ENCODE results near the gene MYOM3. TPM values are rescaled to one million over a fixed set of nuclear protein-coding genes. Genes with fewer than 3 reads are reported as not detected.

Gene MYOM3
- polyA plus RNA-seq, 2 of the 4 experiments (the other 2 are of a cell fraction): 2.6 to 8.5 TPM

DNA sequence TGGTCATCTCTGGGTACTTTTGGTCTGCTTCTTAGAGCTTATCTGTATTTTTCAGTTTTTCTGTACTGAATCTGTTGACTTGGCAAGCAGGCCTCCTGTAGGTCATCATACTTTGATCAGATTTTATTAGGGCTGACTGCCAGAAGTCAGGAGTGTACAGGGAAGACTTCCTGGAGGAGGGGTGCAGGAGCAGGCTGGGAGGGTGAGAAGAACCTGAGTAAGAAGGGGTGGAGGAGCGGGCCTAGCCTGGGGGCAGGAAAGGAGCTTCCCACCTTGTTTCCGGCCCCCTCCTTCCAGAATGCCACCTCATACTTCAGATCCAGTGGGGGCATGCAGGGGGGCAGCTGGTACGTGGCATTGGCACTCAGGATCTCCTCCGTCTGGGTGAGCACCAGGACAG lies 49.3 kb upstream of the MYOM3 start:
- no peak for ATAC-seq
- Histone ChIP-seq H3K27ac (no peak overlapping the region), H3K4me3 (no peak overlapping the region), H3K4me1 (no peaks in the 10 kb centered on the region), H3K9me3 (no peaks in the 10 kb centered on the region), H3K4me2 (no peak overlapping the region)
- TF ChIP-seq, protein P1, sequence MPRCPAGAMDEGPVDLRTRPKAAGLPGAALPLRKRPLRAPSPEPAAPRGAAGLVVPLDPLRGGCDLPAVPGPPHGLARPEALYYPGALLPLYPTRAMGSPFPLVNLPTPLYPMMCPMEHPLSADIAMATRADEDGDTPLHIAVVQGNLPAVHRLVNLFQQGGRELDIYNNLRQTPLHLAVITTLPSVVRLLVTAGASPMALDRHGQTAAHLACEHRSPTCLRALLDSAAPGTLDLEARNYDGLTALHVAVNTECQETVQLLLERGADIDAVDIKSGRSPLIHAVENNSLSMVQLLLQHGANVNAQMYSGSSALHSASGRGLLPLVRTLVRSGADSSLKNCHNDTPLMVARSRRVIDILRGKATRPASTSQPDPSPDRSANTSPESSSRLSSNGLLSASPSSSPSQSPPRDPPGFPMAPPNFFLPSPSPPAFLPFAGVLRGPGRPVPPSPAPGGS (IDR thresholded peaks at IDR 0.05): no peak
- TF ChIP-seq HDAC2 (IDR thresholded peaks at IDR 0.05) (no peak), ZC3H11A (IDR thresholded peaks at IDR 0.05) (no peak), RCOR1 (IDR thresholded peaks at IDR 0.05; ENCODE audit: low read depth, low read length) (no peak), FOXS1 (CRISPR knock-in tag; IDR thresholded peaks at IDR 0.05) (no peak), HOXB5 (CRISPR knock-in tag; IDR thresholded peaks at IDR 0.05) (no peak), ESRRA (IDR thresholded peaks at IDR 0.05; ENCODE audit: borderline replicate concordance, low read length) (no peak), EP300 (IDR thresholded peaks at IDR 0.05) (no peak)
- TF ChIP-seq, protein P2, sequence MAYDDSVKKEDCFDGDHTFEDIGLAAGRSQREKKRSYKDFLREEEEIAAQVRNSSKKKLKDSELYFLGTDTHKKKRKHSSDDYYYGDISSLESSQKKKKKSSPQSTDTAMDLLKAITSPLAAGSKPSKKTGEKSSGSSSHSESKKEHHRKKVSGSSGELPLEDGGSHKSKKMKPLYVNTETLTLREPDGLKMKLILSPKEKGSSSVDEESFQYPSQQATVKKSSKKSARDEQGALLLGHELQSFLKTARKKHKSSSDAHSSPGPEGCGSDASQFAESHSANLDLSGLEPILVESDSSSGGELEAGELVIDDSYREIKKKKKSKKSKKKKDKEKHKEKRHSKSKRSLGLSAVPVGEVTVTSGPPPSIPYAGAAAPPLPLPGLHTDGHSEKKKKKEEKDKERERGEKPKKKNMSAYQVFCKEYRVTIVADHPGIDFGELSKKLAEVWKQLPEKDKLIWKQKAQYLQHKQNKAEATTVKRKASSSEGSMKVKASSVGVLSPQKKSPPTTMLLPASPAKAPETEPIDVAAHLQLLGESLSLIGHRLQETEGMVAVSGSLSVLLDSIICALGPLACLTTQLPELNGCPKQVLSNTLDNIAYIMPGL (CRISPR knock-in tag; IDR thresholded peaks at IDR 0.05; ENCODE audit: borderline replicate concordance): no peak
- TF ChIP-seq, protein P3, sequence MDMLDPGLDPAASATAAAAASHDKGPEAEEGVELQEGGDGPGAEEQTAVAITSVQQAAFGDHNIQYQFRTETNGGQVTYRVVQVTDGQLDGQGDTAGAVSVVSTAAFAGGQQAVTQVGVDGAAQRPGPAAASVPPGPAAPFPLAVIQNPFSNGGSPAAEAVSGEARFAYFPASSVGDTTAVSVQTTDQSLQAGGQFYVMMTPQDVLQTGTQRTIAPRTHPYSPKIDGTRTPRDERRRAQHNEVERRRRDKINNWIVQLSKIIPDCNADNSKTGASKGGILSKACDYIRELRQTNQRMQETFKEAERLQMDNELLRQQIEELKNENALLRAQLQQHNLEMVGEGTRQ (IDR thresholded peaks at IDR 0.05): no peak
- TF ChIP-seq, protein P4, sequence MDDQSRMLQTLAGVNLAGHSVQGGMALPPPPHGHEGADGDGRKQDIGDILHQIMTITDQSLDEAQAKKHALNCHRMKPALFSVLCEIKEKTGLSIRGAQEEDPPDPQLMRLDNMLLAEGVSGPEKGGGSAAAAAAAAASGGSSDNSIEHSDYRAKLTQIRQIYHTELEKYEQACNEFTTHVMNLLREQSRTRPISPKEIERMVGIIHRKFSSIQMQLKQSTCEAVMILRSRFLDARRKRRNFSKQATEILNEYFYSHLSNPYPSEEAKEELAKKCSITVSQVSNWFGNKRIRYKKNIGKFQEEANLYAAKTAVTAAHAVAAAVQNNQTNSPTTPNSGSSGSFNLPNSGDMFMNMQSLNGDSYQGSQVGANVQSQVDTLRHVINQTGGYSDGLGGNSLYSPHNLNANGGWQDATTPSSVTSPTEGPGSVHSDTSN (IDR thresholded peaks at IDR 0.05): no peak
- no peak for DNase-seq (ENCODE audit: low read depth in 1 of 2, low spot score in 1 of 2)
- FAIRE-seq: no peak
- 79% methylated on average over 4 of the region's 4 CpGs for WGBS (ENCODE audit: missing lambda C conversion rate)
- ChIA-PET CTCF (interaction anchor here (1.2 to 1.7 kb wide), 3 partner anchors 11 to 230 kb away, joined by 3 to 9 read pairs (median 4); no protein-coding TSS in a partner anchor), POLR2A (no interaction called here)

DNA sequence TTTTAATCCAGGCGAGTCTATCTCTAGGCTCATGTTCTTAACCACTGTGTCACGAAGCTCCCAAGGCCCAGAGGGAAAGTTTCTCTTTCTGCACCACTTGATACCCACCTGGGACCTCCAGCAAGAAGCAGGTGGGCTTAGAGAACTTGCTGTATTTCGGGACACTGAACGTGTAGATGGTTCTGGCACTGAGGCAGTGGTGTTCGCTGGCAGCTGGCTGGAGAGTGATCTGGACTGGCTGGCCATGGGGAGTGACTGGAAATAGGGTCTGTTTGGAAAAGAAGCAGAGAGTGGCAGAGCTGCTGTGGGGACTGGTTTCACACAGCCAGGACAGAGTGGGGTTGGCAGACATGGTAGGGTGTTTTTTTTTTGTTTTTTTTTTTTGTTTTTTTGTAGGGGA lies 47.4 kb upstream of the MYOM3 start:
- FAIRE-seq (no peak), DNase-seq (ENCODE audit: low read depth in 1 of 2, low spot score in 1 of 2) (no peak), ATAC-seq (no peak)
- Histone ChIP-seq H3K9me3 (no peaks in the 10 kb centered on the region), H3K27ac (no peak overlapping the region), H3K4me1 (no peaks in the 10 kb centered on the region), H3K4me2 (no peak overlapping the region), H3K4me3 (no peak overlapping the region)
- 74% methylated on average over 4 of the region's 5 CpGs for WGBS (ENCODE audit: missing lambda C conversion rate)
- TF ChIP-seq EHF (CRISPR knock-in tag; IDR thresholded peaks at IDR 0.05) (no peak), RFX5 (IDR thresholded peaks at IDR 0.05) (no peak), HEYL (CRISPR knock-in tag; IDR thresholded peaks at IDR 0.05) (no peak), TP53 (CRISPR knock-in tag; IDR thresholded peaks at IDR 0.05) (no peak), POLR2AphosphoS2 (conservative IDR thresholded peaks at IDR 0.05; ENCODE audit: low read length) (no peak), CEBPB (IDR thresholded peaks at IDR 0.05) (no peak)
- POLR2A ChIA-PET: no interaction called here
- CTCF ChIA-PET: interaction anchor here (0.6 to 2.3 kb wide), 3 partner anchors 9 to 232 kb away, joined by 5 to 12 read pairs (median 11); no protein-coding TSS in a partner anchor

DNA sequence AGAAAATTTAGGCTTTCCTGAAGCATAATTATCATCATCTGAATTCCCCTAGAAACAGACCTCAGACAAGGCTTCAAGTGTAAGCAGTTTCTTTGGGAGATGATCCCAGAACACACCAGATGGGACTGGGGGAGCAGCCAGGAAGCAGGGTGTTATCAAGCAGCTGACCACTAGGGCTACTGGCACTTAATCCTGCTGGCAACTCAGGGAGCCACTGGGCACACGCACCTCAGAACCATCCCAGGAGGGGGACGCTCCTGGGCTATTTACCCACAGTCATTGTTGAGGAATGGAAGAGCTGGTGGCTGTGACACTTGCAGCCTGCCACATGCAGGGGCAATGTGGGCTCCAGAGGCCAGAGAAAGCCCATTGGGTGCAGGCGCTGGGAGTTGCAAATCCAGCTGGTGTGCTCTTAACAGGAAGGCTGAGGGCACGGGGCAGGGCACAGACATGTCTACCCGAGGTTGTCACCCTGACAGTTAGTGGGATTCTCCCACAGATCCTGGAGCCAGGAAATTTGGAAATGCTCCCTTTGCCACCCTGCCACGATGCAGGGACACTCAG lies 46.1 kb upstream of the MYOM3 start:
- Histone ChIP-seq H3K4me1 (no peaks in the 10 kb centered on the region), H3K27ac (no peak overlapping the region), H3K4me3 (no peak overlapping the region), H3K4me2 (no peak overlapping the region), H3K9me3 (no peaks in the 10 kb centered on the region)
- peak; percentile 85 to 92 for ATAC-seq
- ChIA-PET CTCF (interaction anchor here (0.5 to 2.3 kb wide), 7 partner anchors 8 to 233 kb away, joined by 3 to 12 read pairs (median 4); no protein-coding TSS in a partner anchor), POLR2A (no interaction called here)
- DNase-seq (ENCODE audit: low read depth in 1 of 2, low spot score in 1 of 2): peak; percentile 28 to 37
- 49% methylated on average over 5 of the region's 6 CpGs for WGBS (ENCODE audit: missing lambda C conversion rate)
- TF ChIP-seq RARB (CRISPR knock-in tag; IDR thresholded peaks at IDR 0.05): no peak
- no peak for TF ChIP-seq NPAS2 (CRISPR knock-in tag; IDR thresholded peaks at IDR 0.05; ENCODE audit: borderline replicate concordance)
- TF ChIP-seq HOXB13 (CRISPR knock-in tag; IDR thresholded peaks at IDR 0.05; ENCODE audit: low read depth): no peak
- TF ChIP-seq RAD21 (conservative IDR thresholded peaks at IDR 0.05 in 1 of 2, IDR thresholded peaks at IDR 0.05 in 1 of 2): no peak
- TF ChIP-seq HDAC2 (IDR thresholded peaks at IDR 0.05): no peak
- TF ChIP-seq CBX8 (IDR thresholded peaks at IDR 0.05): no peak
- TF ChIP-seq, protein P5, sequence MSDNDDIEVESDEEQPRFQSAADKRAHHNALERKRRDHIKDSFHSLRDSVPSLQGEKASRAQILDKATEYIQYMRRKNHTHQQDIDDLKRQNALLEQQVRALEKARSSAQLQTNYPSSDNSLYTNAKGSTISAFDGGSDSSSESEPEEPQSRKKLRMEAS (IDR thresholded peaks at IDR 0.05): no peak
- TF ChIP-seq, protein P6, sequence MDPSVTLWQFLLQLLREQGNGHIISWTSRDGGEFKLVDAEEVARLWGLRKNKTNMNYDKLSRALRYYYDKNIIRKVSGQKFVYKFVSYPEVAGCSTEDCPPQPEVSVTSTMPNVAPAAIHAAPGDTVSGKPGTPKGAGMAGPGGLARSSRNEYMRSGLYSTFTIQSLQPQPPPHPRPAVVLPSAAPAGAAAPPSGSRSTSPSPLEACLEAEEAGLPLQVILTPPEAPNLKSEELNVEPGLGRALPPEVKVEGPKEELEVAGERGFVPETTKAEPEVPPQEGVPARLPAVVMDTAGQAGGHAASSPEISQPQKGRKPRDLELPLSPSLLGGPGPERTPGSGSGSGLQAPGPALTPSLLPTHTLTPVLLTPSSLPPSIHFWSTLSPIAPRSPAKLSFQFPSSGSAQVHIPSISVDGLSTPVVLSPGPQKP (IDR thresholded peaks at IDR 0.05; ENCODE audit: low read depth, low read length): no peak
- TF ChIP-seq MAFK (IDR thresholded peaks at IDR 0.05; ENCODE audit: partially characterized antibody): no peak
- no peak for TF ChIP-seq NR3C1 (IDR thresholded peaks at IDR 0.05)
- FAIRE-seq: no peak

Data from A549 (cell line).